HepG2 (cell line): ENCODE measurements around the gene EEF1A2.

ENCODE experiments used
- BRCA1 ChIP-seq: sonication (generic); formaldehyde crosslinking; IDR thresholded peaks from 2 replicates; pipeline ENCODE4 v1.4.0; 2020; ENCODE audit warnings: missing genetic modification reagents
- CHCHD3 ChIP-seq: sonication (generic); formaldehyde crosslinking; IDR thresholded peaks from 2 replicates; pipeline ENCODE4 v1.8.0; 2022; ENCODE audit warnings: mild to moderate bottlenecking, missing genetic modification reagents, moderate library complexity
- EZH2 ChIP-seq: conservative IDR thresholded peaks from 2 replicates; pipeline ENCODE4 v1.6.1; 2012; ENCODE audit warnings: mild to moderate bottlenecking, low read depth, low read length, moderate library complexity
- PLRG1 ChIP-seq: fragments of 450-650 bp; conservative IDR thresholded peaks from 2 replicates; pipeline ENCODE4 v1.6.1; 2016
- SP5 ChIP-seq: IDR thresholded peaks from 2 replicates; pipeline ENCODE4 v1.6.1; 2016; ENCODE audit warnings: low read depth, borderline replicate concordance
- TRIM24 ChIP-seq: sonication (generic); formaldehyde crosslinking; IDR thresholded peaks from 2 replicates; pipeline ENCODE4 v1.8.0; 2022; ENCODE audit warnings: mild to moderate bottlenecking, missing genetic modification reagents
- ZNF143 ChIP-seq: sonication (generic); formaldehyde crosslinking; IDR thresholded peaks from 2 replicates; pipeline ENCODE4 v1.4.0; 2020; ENCODE audit warnings: missing genetic modification reagents
- ZNF274 ChIP-seq: sonication (generic); formaldehyde crosslinking; IDR thresholded peaks from 2 replicates; pipeline ENCODE4 v1.5.1; 2020; ENCODE audit warnings: mild to moderate bottlenecking, missing genetic modification reagents
- ZNF430 ChIP-seq: sonication (generic); formaldehyde crosslinking; IDR thresholded peaks from 2 replicates; pipeline ENCODE4 v1.9.0; 2021; ENCODE audit warnings: mild to moderate bottlenecking, missing genetic modification reagents
- TF ChIP-seq, protein P1 (sequence below): fragments of 450-650 bp; IDR thresholded peaks from 2 replicates; pipeline ENCODE4 v1.6.1; 2016
- TF ChIP-seq, protein P2 (sequence below): sonication (generic); formaldehyde crosslinking; IDR thresholded peaks from 2 replicates; pipeline ENCODE4 v1.8.1; 2022; ENCODE audit warnings: low read depth, mild to moderate bottlenecking, missing genetic modification reagents
- TF ChIP-seq, protein P3 (sequence below): IDR thresholded peaks from 2 replicates; pipeline ENCODE4 v1.6.1; 2016; ENCODE audit warnings: control low read depth
- TF ChIP-seq, protein P4 (sequence below): sonication (generic); formaldehyde crosslinking; IDR thresholded peaks from 2 replicates; pipeline ENCODE4 v1.5.1; 2020; ENCODE audit warnings: mild to moderate bottlenecking, missing genetic modification reagents, moderate library complexity

DNA sequence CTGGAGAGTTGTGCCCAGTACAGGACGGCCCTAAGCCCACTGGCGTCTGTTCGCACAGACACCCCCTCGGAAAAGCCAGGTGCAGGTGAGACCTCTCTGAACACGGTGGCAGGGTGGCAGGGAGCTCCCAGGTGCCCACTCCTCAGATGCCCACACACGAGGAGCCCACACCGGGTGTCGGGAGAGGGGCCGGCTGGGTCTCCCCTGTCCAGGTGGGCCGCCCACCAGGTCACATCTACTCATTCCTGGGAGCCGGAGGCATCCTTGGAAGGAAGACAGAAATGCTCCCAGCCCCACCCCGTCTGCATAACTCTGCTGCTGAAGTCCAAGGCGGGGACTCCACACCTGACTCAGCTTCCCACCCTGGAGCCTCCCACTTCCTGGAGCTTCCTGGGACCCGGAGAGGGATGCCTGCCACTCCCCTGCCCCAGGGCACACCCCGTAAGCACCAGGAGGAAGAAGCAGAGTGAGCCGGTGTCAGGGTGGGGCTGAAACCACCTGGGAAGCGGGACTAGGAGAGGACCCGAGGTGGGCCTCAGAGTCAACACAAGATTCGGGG is 46.2 kb upstream of the EEF1A2 start:
- TF ChIP-seq, protein P1, sequence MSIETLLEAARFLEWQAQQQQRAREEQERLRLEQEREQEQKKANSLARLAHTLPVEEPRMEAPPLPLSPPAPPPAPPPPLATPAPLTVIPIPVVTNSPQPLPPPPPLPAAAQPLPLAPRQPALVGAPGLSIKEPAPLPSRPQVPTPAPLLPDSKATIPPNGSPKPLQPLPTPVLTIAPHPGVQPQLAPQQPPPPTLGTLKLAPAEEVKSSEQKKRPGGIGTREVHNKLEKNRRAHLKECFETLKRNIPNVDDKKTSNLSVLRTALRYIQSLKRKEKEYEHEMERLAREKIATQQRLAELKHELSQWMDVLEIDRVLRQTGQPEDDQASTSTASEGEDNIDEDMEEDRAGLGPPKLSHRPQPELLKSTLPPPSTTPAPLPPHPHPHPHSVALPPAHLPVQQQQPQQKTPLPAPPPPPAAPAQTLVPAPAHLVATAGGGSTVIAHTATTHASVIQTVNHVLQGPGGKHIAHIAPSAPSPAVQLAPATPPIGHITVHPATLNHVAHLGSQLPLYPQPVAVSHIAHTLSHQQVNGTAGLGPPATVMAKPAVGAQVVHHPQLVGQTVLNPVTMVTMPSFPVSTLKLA = no peak
- TF ChIP-seq CHCHD3 = no peak
- no peak for TF ChIP-seq ZNF143
- TF ChIP-seq, protein P2, sequence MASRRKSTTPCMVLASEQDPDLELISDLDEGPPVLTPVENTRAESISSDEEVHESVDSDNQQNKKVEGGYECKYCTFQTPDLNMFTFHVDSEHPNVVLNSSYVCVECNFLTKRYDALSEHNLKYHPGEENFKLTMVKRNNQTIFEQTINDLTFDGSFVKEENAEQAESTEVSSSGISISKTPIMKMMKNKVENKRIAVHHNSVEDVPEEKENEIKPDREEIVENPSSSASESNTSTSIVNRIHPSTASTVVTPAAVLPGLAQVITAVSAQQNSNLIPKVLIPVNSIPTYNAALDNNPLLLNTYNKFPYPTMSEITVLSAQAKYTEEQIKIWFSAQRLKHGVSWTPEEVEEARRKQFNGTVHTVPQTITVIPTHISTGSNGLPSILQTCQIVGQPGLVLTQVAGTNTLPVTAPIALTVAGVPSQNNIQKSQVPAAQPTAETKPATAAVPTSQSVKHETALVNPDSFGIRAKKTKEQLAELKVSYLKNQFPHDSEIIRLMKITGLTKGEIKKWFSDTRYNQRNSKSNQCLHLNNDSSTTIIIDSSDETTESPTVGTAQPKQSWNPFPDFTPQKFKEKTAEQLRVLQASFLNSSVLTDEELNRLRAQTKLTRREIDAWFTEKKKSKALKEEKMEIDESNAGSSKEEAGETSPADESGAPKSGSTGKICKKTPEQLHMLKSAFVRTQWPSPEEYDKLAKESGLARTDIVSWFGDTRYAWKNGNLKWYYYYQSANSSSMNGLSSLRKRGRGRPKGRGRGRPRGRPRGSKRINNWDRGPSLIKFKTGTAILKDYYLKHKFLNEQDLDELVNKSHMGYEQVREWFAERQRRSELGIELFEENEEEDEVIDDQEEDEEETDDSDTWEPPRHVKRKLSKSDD (CRISPR knock-in tag) = no peak
- TF ChIP-seq, protein P3, sequence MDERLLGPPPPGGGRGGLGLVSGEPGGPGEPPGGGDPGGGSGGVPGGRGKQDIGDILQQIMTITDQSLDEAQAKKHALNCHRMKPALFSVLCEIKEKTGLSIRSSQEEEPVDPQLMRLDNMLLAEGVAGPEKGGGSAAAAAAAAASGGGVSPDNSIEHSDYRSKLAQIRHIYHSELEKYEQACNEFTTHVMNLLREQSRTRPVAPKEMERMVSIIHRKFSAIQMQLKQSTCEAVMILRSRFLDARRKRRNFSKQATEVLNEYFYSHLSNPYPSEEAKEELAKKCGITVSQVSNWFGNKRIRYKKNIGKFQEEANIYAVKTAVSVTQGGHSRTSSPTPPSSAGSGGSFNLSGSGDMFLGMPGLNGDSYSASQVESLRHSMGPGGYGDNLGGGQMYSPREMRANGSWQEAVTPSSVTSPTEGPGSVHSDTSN (CRISPR knock-in tag) = no peak
- no peak for TF ChIP-seq SP5 (CRISPR knock-in tag)
- no peak for TF ChIP-seq ZNF274 (CRISPR knock-in tag)
- TF ChIP-seq BRCA1 (CRISPR knock-in tag) = no peak
- TF ChIP-seq TRIM24 (CRISPR knock-in tag) = 0 out of 2 replicates have a peak, but pooled peaks have one; percentile 28
- TF ChIP-seq ZNF430 = no peak
- no peak for TF ChIP-seq EZH2
- TF ChIP-seq PLRG1 = no peak
- TF ChIP-seq, protein P4, sequence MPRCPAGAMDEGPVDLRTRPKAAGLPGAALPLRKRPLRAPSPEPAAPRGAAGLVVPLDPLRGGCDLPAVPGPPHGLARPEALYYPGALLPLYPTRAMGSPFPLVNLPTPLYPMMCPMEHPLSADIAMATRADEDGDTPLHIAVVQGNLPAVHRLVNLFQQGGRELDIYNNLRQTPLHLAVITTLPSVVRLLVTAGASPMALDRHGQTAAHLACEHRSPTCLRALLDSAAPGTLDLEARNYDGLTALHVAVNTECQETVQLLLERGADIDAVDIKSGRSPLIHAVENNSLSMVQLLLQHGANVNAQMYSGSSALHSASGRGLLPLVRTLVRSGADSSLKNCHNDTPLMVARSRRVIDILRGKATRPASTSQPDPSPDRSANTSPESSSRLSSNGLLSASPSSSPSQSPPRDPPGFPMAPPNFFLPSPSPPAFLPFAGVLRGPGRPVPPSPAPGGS (CRISPR knock-in tag) = no peak
